Neural cell (in vitro differentiated cells): ENCODE data around the gene RPS6KA6. TPM values are rescaled to one million over a fixed set of nuclear protein-coding genes. Genes with fewer than 3 reads are reported as not detected.

Experiments
- H2AFZ ChIP-seq: fragments of 200-600, 300-800 bp; sonication (generic), shearing (Covaris generic); 2 replicates; pipeline ENCODE4 v1.6.0; 2014; ENCODE audit warnings: low read depth, mild to moderate bottlenecking, antibody characterized with exemption, low read length, moderate library complexity
- H3F3A ChIP-seq: fragments of 200-600 bp; shearing (Covaris generic); 2 replicates; pipeline ENCODE4 v1.6.1; 2016; ENCODE audit warnings: mild to moderate bottlenecking, moderate library complexity, mixed read lengths, antibody characterized with exemption, low read length; ENCODE audit not compliant: insufficient read depth, poor library complexity, severe bottlenecking
- H3K27ac ChIP-seq: fragments of 200-600, 300-800 bp; sonication (generic), shearing (Covaris generic); 2 replicates; pipeline ENCODE4 v1.5.1; 2014; ENCODE audit warnings: mild to moderate bottlenecking, low read length, moderate library complexity
- H3K27me3 ChIP-seq: fragments of 300-800, 200-600 bp; sonication (generic), shearing (Covaris generic); 2 replicates; pipeline ENCODE4 v1.6.0; 2014; ENCODE audit warnings: mild to moderate bottlenecking, low read depth, low read length, moderate library complexity; ENCODE audit not compliant: insufficient read depth
- H3K36me3 ChIP-seq: fragments of 300-800, 200-600 bp; sonication (generic), shearing (Covaris generic); 2 replicates; pipeline ENCODE4 v1.5.1; 2014; ENCODE audit warnings: mild to moderate bottlenecking, antibody characterized with exemption, low read length, moderate library complexity; ENCODE audit not compliant: insufficient read depth
- H3K4me2 ChIP-seq: fragments of 300-800, 200-600 bp; sonication (generic), shearing (Covaris generic); 2 replicates; pipeline ENCODE4 v1.6.0; 2014; ENCODE audit warnings: mild to moderate bottlenecking, low read length
- H3K4me3 ChIP-seq: fragments of 300-800, 200-600 bp; sonication (generic), shearing (Covaris generic); 2 replicates; pipeline ENCODE4 v1.5.1; 2014; ENCODE audit warnings: mild to moderate bottlenecking, low read length, moderate library complexity
- H3K79me2 ChIP-seq: fragments of 200-600 bp; shearing (Covaris generic); replicated peaks from 2 replicates; pipeline ENCODE4 v1.6.0; 2014; ENCODE audit warnings: mild to moderate bottlenecking, low read length, moderate library complexity; ENCODE audit not compliant: insufficient read depth
- H3K9ac ChIP-seq: fragments of 300-800, 200-600 bp; sonication (generic), shearing (Covaris generic); 2 replicates; pipeline ENCODE4 v1.6.1; 2016; ENCODE audit warnings: mild to moderate bottlenecking, low read length, mixed read lengths
- H3K9me2 ChIP-seq: fragments of 200-600 bp; shearing (Covaris generic); 2 replicates; pipeline ENCODE4 v1.6.1; 2016; ENCODE audit warnings: mild to moderate bottlenecking, low read length, mixed read lengths; ENCODE audit not compliant: insufficient read depth
- H3K9me3 ChIP-seq: fragments of 200-600, 300-800 bp; sonication (generic), shearing (Covaris generic); 2 replicates; pipeline ENCODE4 v1.6.1; 2016; ENCODE audit warnings: mild to moderate bottlenecking, mixed run types, low read length, moderate library complexity, mixed read lengths
- H4K20me1 ChIP-seq: fragments of 200-600 bp; shearing (Covaris generic); 2 replicates; pipeline ENCODE4 v1.6.1; 2016; ENCODE audit warnings: mild to moderate bottlenecking, mixed run types; ENCODE audit not compliant: insufficient read depth
- CTCF ChIP-seq: fragments of 450-650 bp; IDR thresholded peaks from 2 replicates; pipeline ENCODE4 v1.5.1; 2014; ENCODE audit warnings: antibody characterized with exemption, mild to moderate bottlenecking, moderate library complexity; ENCODE audit not compliant: poor library complexity, severe bottlenecking
- EP300 ChIP-seq: fragments of 450-650 bp; conservative IDR thresholded peaks from 2 replicates; pipeline ENCODE4 v1.6.1; 2014; ENCODE audit warnings: antibody characterized with exemption, mild to moderate bottlenecking, moderate library complexity; ENCODE audit not compliant: poor library complexity, severe bottlenecking
- EZH2 ChIP-seq: fragments of 200-600, 300-800 bp; shearing (Covaris generic), sonication (generic); IDR thresholded peaks from 2 replicates; pipeline ENCODE4 v1.6.1; 2014; ENCODE audit warnings: antibody characterized with exemption, low read length, borderline replicate concordance, mild to moderate bottlenecking; ENCODE audit not compliant: insufficient read depth, poor library complexity, severe bottlenecking
- MXI1 ChIP-seq: fragments of 450-650 bp; conservative IDR thresholded peaks from 2 replicates; pipeline ENCODE4 v1.6.1; 2014; ENCODE audit warnings: antibody characterized with exemption, mild to moderate bottlenecking; ENCODE audit not compliant: poor library complexity, severe bottlenecking
- POLR2AphosphoS5 ChIP-seq: IDR thresholded peaks from 2 replicates; pipeline ENCODE4 v1.6.1; 2012
- RAD21 ChIP-seq: fragments of 450-650 bp; conservative IDR thresholded peaks from 2 replicates; pipeline ENCODE4 v1.6.1; 2014; ENCODE audit warnings: antibody characterized with exemption, mild to moderate bottlenecking, moderate library complexity
- REST ChIP-seq: IDR thresholded peaks from 2 replicates; pipeline ENCODE4 v1.6.1; 2012; ENCODE audit warnings: borderline replicate concordance
- SMC3 ChIP-seq: fragments of 450-650 bp; conservative IDR thresholded peaks from 2 replicates; pipeline ENCODE4 v1.6.1; 2014; ENCODE audit warnings: antibody characterized with exemption, mild to moderate bottlenecking, moderate library complexity; ENCODE audit not compliant: poor library complexity
- TAF1 ChIP-seq: IDR thresholded peaks from 2 replicates; pipeline ENCODE4 v1.6.1; 2012; ENCODE audit warnings: low read depth
- polyA plus RNA-seq: library from polyadenylated mRNA; depleted of rRNA; stranded (reverse); fragments of >200 nt; gene quantifications from 2 replicates; pipeline ENCODE4 v1.2.3, GENCODE V29; 2014

Gene RPS6KA6
- polyA plus RNA-seq, 1 donor from 2014 or later, result 15.3 TPM

- no peak overlapping the region for H3K9ac ChIP-seq
- H2AFZ ChIP-seq, result no peak overlapping the region
- no peak overlapping the region for H3K4me3 ChIP-seq
- no peak for TF ChIP-seq REST
- no peak for TF ChIP-seq CTCF
- TF ChIP-seq POLR2AphosphoS5, result no peak
- TF ChIP-seq SMC3, result no peak
- TF ChIP-seq RAD21, result no peak
- no peak for TF ChIP-seq EZH2
- TF ChIP-seq EP300, result no peak
- no peaks in the 10 kb centered on the region for H4K20me1 ChIP-seq
- H3K27ac ChIP-seq, result no peak overlapping the region
- H3K4me2 ChIP-seq, result no peak overlapping the region
- H3F3A ChIP-seq, result no peaks in the 10 kb centered on the region
- H3K27me3 ChIP-seq, result no peaks in the 10 kb centered on the region
- no peaks in the 10 kb centered on the region for H3K79me2 ChIP-seq
- no peaks in the 10 kb centered on the region for H3K9me3 ChIP-seq
- no peaks in the 10 kb centered on the region for H3K9me2 ChIP-seq
- H3K36me3 ChIP-seq, result no peaks in the 10 kb centered on the region
Measured at GRCh38 chrX:84156821-84157220, 31.2 kb downstream of the RPS6KA6 start.

GRCh38 chrX:84155938-84156337 is 32.1 kb downstream of the RPS6KA6 start:
- H3K9me3 ChIP-seq, result no peaks in the 10 kb centered on the region
- H3K27me3 ChIP-seq, result no peaks in the 10 kb centered on the region
- no peak overlapping the region for H3K27ac ChIP-seq
- no peak overlapping the region for H2AFZ ChIP-seq
- TF ChIP-seq CTCF, result no peak
- no peak for TF ChIP-seq RAD21
- no peak for TF ChIP-seq EZH2
- no peak for TF ChIP-seq REST
- no peak for TF ChIP-seq TAF1
- no peak for TF ChIP-seq SMC3
- TF ChIP-seq POLR2AphosphoS5, result no peak
- no peak for TF ChIP-seq MXI1
- TF ChIP-seq EP300, result no peak
- no peaks in the 10 kb centered on the region for H3K79me2 ChIP-seq
- H3K9me2 ChIP-seq, result no peaks in the 10 kb centered on the region
- no peak overlapping the region for H3K4me2 ChIP-seq
- H3K4me3 ChIP-seq, result no peak overlapping the region
- H3K36me3 ChIP-seq, result no peaks in the 10 kb centered on the region
- no peaks in the 10 kb centered on the region for H3F3A ChIP-seq
- H4K20me1 ChIP-seq, result no peaks in the 10 kb centered on the region
- H3K9ac ChIP-seq, result no peak overlapping the region
